HG03442 (cell line): ENCODE data around the gene OR1F1.
A peak's percentile ranks its signal among the peaks of the same experiment; 100 is the strongest.
"Not testable (repeated sequence)": the region's sequence is repeated elsewhere in the genome, so short reads cannot be mapped to it uniquely, and the experiment has no call there.

Experiments used
- ATAC-seq: cut with Tn5 transposase; IDR thresholded peaks from one replicate; pipeline ENCODE4 v1.9.1; 2021; ENCODE audit warnings: mild to moderate bottlenecking, moderate library complexity; ENCODE audit not compliant: unreplicated experiment

OR1F1 gene

DNA sequence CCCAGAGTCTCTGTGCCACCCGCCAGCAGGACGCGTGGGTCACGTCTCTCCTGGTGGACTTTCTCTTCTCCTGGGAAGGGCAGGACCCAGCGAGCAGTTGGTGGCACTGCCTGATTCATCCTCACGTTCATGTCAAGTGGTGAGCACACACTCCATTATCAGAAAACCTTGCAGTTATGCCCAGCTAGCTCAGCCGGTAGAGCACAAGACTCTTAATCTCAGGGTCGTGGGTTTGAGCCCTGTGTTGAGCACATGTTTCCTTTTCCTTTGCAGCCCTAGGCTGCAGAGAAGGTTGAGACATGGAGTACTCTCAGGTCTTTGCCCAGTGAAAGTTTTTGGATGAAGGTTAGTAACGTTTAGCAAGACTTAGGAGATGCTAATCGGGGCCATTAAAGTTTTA lies 8.0 kb downstream of the OR1F1 start:
- ATAC-seq: no peak

DNA sequence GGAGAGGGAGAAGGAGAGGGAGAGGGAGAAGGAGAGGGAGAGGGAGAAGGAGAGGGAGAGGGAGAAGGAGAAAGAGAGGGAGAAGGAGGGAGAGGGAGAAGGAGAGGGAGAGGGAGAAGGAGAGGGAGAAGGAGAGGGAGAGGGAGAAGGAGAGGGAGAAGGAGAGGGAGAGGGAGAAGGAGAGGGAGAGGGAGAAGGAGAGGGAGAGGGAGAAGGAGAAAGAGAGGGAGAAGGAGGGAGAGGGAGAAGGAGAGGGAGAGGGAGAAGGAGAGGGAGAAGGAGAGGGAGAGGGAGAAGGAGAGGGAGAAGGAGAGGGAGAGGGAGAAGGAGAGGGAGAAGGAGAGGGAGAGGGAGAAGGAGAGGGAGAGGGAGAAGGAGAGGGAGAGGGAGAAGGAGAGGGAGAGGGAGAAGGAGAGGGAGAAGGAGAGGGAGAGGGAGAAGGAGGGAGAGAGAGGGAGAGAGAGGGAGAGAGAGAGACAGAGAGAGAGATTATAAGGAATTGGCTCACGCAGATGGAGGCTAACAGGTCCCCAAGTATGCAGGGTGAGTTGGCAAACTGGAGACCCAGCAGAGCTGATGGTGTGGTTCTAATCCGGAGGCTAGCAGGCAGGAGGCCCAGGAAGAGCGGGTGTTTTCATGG lies 9.8 kb downstream of the OR1F1 start:
- ATAC-seq: not testable (repeated sequence)

DNA sequence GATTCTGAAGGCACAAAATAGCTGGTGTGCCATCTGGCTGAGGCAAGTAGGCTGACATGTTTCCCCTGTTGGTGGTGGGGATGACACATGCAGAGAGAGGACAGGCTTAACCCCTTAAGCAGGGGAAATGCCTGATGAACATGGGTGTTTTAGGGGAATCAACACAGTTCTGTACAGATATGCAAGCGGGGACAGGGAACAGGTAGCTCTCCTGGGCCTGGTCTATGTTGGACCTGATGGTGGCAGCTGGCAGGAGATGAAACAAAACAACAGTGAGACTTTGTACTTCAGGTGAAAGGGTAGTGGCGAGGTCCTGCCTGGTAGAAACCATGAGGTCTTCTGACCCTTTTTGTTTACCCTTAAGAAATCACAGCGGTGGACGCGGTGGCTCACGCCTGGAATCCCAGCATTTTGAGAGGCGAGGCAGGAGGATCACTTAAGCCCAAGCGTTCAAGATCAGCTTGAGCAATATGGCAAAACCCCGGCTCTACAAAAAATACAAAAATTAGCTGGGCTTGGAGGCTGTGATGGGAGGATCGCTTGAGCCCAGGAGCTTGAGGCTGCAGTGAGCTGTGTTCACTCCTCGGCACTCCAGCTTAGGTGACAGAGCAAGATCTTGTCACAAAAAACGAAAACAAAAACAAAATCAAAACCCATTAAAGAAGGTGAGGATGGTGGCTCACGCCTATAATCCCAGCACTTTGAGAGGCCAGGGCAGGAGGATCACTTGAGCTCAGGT lies 10.5 kb downstream of the OR1F1 start:
- no peak for ATAC-seq

DNA sequence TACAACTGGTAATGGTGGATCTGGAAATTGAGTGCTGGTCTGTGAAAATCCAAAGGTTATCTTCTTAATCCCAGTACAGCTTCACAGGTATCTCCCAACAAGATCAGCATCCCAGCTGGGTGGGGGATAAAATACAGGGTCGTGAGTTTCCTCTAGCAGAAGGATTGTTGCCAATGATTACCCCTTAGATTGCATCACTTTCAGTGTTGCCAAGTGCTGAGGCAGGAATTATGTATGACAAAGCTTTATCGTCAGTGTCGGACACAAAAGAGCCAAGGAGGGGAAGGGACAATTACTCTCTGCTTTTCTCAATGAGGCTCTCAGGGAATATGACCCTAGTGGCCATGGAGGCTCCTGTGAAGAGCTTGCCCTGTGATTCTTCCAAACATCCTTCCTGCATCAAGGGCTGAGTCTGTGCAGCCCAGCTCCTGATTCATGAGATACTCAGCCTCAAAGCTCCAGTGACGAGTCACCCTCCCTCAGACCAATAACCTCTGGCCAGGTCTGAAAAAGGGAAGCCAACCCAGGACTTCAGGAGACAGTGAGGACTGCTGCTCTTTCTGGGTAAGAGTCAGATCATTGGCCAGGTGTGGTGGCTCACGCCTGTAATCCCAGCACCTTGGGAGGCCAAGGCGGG lies 15.0 kb downstream of the OR1F1 start:
- no peak for ATAC-seq

DNA sequence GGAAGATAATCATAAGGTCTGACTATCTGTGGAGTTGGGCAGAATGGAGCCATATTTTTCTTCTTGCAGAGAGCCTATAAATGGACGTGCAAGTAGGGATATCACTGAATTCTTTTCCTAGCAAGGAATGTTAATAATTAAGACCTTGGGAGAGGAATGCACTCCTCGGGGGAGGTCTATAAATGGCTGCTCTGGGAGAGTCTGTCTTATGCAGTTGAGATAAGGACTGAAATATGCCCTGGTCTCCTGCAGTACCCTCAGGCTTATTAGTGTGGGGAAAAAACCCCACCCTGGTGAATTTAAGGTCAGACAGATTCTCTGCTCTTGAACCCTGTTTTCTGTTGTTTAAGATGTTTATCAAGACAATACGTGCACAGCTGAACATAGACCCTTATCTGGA lies 17.9 kb downstream of the OR1F1 start:
- ATAC-seq: not testable (repeated sequence)

DNA sequence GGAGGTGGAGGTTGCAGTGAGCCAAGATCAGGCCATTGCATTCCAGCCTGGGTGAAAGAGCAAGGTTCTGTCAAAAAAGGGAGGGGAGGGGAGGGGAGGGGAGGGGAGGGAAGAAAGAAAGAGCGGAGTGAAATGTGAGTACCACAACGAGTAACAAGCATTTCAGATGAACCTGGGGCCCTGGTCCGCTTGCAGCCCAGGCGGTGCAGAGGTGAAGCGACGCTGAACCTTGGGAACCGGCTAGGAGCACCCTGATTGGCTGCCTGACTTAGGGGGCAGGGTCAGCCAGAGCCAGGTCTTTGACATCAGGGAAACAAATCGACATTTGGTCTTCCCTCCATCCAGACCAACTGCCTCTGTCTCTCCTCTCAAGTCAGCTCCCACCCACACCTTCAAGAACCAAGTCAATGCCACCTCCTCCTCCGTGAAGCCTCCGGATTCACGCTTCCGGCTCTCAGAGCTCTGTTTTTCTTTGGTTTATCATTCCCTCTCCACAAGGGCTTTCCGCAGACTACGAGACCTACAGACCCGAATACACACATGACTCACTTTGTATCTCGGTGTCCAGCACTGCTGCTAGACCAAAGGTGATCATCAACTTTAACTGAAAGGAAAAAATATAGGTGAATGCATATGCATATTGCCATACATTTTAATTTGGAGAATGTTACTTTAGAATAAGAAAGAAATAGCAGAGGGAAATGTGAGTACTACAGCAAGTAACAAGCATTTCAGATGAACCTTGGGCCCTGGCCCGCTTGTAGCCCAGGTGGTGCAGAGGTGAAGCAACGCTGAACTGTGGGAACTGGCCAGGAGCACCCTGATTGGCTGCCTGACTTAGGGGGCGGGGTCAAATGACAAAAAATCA lies 19.3 kb downstream of the OR1F1 start:
- ATAC-seq: no peak

DNA sequence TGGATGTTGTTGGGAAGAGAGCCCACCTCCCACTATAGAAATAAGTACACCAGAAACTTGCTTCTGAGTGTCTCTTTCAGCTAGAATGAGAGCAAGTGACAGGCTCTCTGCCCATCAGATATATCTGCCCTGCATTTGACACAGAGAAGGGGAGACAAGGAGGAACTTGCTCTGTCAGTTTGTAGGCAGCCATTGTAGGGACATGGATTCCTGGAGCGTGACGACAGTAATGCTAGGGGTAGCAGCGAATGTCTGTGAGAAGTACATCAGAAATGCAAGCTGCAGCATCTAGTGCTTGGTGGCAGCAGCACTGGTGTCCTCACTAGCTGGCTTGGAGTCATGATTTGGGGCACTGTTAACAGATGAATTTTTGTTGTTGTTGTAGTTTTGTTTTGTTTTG lies 24.0 kb downstream of the OR1F1 start:
- no peak for ATAC-seq

DNA sequence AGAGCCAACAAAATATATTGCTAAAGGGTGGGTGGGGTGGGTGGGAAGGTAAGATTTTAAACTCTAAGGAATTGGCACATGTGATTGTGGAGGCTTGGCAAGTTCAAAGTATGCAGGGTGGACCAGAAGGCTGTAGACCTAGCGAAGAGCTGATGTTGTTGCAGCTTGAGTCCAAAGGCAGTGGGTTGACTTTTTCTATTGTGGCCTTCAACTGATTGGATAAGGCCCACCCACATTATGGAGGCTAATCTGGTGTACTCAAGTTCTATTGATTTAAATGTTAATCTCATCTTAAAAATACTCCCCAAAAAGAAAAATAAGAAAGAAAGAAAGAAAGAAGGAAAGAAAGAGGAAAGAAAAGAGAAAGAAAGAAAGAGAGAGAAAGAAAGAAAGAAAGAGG lies 24.6 kb downstream of the OR1F1 start:
- ATAC-seq: no peak

DNA sequence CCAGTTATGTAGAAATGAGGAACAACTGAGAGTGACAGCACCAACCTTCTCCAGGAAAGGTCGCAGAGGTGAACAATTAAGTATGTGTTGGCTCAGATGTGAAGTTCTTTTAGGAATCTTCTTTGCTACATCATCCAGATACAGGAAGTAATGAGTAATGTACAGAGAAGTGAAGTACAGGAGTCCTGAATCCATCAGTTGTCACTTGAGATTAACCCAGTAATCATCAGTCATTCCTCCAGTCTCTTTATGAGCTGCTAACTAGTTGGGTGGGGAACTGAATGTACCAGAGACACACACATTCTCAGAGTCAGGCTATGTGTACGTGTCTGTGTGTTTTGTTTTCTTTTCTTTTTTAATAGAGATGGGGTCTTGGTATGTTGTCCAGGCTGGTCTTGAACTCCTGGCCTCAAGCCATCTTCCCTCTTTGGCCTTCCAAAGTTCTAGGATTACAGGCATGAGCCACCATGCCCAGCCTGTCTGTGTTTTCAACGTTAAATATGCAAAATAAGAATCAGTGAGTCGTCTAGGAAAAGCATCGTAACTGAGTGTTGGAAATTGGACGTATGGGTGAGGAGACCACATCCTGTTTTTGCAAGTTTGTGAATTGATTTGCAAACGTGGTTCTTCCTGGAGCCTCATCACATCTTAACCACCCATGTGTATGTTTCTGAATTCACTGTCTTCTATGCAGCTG lies 27.0 kb downstream of the OR1F1 start:
- ATAC-seq: no peak

DNA sequence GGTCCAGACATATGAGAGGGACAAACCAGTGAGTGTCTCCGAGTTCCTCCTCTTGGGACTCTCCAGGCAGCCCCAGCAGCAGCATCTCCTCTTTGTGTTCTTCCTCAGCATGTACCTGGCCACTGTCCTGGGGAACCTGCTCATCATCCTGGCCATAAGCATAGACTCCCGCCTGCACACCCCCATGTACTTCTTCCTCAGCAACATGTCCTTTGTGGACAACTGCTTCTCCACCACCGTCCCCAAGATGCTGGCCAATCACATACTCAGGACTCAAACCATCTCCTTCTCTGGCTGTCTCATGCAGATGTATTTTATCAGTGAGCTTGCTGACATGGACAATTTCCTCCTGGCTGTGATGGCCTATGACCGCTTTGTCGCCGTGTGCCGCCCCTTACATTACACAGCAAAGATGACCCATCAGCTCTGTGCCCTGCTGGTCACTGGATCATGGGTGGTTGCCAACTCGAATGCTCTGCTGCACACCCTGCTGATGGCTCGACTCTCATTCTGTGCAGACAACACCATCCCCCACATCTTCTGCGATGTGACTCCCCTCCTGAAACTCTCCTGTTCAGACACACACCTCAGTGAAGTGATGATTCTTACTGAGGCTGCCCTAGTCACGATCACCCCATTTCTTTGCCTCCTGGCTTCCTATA lies 27.7 kb downstream of the OR1F1 start:
- ATAC-seq: no peak

DNA sequence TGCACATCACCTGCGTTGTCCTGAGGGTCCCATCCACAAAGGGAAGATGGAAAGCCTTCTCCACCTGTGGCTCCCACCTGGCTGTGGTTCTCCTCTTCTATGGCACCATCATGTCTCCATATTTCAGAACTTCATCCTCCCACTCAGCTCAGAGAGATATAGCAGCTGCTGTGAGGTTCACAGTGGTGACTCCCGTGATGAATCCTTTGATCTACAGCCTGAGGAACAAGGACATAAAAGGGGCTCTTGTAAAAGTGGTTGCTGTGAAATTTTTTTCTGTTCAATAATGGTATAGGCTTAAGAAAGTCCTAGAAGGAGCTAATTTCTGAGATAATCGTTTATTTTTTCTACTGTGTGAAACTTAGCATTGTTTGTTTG lies 28.2 kb downstream of the OR1F1 start:
- ATAC-seq: no peak

DNA sequence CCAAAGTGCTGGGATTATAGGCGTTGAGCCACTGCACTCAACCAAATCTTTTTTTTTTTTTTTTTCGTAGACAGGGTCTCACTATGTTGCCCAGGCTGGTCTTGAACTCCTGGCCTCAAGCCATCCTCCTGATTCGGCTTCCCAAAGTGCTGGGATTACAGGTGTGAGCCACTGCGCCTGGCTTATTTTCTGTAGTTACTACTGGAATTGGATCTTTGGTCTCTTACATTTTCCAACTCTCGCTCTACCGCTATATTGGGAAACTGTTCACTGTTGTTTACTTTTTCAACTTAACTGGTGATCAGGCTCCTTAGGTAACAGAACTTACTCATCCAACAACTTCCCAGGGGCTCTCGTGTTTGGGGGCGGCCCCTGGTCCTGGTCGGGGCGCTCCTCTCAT lies 32.8 kb downstream of the OR1F1 start:
- no peak for ATAC-seq

DNA sequence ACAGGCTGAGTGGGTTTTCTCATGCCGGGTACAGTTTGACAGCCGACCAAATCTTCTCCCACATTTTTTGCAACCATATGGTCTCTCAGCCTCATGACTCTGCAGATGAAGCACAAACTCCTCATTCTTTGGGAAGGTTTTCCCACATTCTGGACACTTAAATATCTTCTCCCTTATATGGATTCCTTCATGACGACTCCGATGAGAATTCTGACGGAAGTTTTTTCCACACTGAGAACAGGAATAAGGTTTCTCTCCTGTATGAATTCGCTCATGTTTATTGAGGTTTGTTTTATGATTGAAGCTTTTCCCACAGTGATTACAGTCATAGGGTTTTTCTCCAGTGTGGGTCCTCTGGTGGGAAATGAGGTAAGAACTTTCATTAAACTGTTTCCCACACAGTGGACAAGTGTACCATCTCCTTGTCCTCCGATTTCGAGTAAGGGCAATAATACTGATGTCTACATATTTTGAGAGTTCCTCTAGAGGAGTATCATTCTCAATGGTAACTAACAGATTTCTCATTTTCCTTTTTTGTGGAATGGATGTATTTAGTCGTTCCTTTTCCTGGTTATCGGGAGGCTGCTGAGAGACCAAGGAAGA lies 36.0 kb downstream of the OR1F1 start:
- no peak for ATAC-seq

DNA sequence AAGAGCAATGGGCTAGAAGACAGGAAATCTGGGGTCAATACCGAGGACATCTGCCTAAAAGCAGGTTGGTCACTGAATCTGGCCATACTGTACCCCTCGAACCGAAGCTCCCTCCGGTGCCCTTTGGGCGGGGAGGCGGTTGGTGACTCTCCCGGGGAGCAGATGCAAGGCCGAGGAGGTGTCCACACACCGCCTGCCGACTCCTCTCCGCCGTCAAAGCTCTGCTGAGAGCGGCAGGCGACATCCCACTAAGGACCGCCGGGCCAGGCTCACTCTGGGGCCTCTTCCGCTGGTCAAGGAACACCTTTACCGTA lies 46.5 kb downstream of the OR1F1 start:
- ATAC-seq: no peak

DNA sequence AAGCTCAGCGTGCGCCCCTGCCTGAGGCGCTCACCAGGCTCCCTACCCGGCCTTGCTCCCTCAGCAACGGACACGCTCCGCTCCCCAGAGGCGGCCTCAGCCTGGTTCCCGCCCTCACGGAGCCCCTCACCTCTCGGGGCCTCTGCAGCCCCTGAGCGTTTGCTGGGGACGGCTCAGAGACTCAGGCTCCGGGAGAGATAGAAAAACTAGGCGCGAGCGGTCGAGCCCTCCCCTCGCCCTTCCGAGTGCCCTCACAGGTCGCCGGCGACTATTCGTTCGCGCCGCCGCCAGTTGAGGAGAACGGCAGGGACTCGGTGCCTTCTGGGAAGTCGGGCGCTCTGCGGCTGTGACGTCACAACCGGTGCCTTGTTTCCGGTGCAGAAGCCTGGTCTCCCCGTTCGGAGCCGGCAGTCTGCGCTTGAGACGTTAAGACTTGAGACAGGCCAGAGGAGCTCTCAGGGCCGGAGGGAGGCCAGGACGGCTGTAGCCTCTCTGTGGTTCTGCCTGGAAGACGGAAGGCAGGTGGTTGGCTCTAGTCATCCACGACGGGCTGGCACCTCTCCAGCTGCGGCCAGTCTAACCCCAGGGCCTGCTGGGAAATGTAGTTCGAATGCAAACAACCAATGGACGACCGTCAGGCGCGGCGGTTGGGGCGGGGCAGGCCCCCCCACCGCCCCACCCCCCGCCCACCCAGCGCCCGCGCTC lies 47.0 kb downstream of the OR1F1 start, which contains the start of gene ZNF200:
ZNF200 (minus strand) TSS at position 302 of the 705 bp plus-strand sequence. CDS start 1,403 bp downstream, outside the sequence.
- ATAC-seq: peak; percentile 84

DNA sequence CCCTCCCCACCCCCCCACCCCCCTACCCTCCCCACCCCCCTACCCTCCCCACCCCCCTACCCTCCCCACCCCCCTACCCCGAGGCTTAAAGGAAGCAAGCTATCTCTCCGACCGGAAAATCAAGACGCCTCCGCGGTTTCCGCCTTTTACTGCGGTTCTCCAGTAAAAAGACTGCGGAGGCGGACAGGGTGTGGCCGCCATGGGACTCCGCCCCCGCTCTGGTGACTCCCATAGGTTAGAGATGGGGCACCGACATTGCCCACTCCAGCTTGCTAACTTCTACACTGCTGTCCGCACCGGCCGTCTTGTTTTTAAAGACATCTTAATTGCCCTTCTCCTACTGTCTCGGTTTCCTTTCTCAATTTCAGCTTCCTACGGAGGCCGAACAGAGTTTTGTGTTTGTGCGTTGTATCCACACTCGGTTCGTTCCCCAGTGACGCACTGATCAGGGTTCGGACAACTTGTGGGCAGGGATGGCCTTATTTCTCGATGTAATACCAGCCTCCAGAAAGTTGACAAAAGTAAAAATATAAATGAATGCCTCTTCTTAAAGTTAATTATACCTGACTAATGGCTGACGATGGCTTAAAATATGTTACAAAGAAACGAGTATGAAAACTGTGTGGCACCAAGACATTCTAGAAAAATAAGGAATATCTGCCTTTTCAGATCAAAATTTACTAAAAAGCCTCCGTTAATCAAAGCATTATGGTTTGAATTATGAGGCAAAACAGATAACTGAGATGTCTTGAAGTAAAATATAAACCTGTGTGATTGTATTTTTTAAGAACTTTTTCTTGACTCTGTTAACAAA lies 48.1 kb downstream of the OR1F1 start:
- no peak for ATAC-seq

DNA sequence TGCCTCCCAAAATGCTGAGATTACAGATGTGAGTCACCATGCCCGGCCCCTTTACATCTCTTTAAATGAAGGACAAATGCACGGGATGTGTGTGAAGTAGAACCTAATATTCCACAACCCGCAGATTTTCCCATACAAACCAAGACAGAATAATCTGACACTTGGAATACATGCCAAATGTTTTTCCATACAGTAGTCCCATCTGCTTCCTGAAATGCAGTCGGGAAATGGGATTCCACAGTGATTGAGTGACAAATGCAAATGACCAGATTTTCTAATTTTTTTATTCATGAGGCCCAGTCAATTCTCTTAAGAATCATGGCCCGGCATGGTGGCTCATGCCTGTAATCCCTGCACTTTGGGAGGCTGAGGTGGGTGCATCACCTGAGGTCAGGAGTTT lies 53.8 kb downstream of the OR1F1 start:
- no peak for ATAC-seq

DNA sequence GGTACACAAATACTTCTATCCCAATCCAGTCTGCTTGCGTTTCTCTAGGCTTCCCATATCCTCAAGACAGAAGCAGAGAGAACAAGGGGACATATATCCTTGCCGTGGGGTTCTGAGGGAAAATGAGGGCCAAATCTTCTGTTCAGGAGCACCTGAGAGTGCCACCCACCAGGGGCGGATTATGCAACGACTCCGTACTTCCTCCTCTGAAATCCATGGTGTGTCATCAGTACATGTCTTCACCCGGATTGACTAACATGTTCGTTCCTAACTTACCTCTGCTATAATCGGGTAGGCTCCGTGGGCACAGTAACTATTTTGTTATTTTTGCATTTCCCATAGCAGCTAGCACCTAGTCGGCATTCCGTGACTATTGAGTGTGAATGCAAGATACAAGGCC lies 54.7 kb downstream of the OR1F1 start:
- ATAC-seq: no peak
